H9 (cell line): ENCODE results near the gene MYO18A. TPM values are rescaled to one million over a fixed set of nuclear protein-coding genes. Genes with fewer than 3 reads are reported as not detected.

Experiments
- DNase-seq: peaks from one replicate; pipeline ENCODE4 v3.0.0-alpha.2; 2017
- H2AFZ ChIP-seq: one replicate; pipeline ENCODE4 v1.6.1; 2013; ENCODE audit warnings: mild to moderate bottlenecking, low read length, control low read depth, moderate library complexity
- H2AK5ac ChIP-seq: 2 replicates; pipeline ENCODE4 v1.6.1; 2013; ENCODE audit warnings: low read length, control low read depth, mixed read lengths; ENCODE audit not compliant: insufficient read length
- H2BK120ac ChIP-seq: one replicate; pipeline ENCODE4 v1.6.1; 2013; ENCODE audit warnings: low read depth, mild to moderate bottlenecking, low read length, control low read depth, inconsistent platforms; ENCODE audit not compliant: poor library complexity, severe bottlenecking
- H2BK12ac ChIP-seq: 2 replicates; pipeline ENCODE4 v1.6.1; 2013; ENCODE audit warnings: low read length, control low read depth, mixed read lengths, low read depth; ENCODE audit not compliant: insufficient read length
- H2BK15ac ChIP-seq: 2 replicates; pipeline ENCODE4 v1.6.1; 2013; ENCODE audit warnings: low read depth, low read length, control low read depth
- H2BK20ac ChIP-seq: one replicate; pipeline ENCODE4 v1.6.1; 2013; ENCODE audit warnings: low read depth, mild to moderate bottlenecking, low read length, control low read depth, inconsistent platforms; ENCODE audit not compliant: poor library complexity, severe bottlenecking
- H2BK5ac ChIP-seq: 2 replicates; pipeline ENCODE4 v1.6.1; 2013; ENCODE audit warnings: low read length, control low read depth, mixed read lengths; ENCODE audit not compliant: insufficient read length
- H3K14ac ChIP-seq: 2 replicates; pipeline ENCODE4 v1.6.1; 2013; ENCODE audit warnings: low read length, control low read depth; ENCODE audit not compliant: insufficient read depth
- H3K18ac ChIP-seq: 2 replicates; pipeline ENCODE4 v1.6.1; 2013; ENCODE audit warnings: low read depth, mild to moderate bottlenecking, mixed read lengths, low read length, control low read depth; ENCODE audit not compliant: insufficient read length
- H3K23ac ChIP-seq: 2 replicates; pipeline ENCODE4 v1.6.1; 2013; ENCODE audit warnings: low read length, control low read depth, mixed read lengths, low read depth; ENCODE audit not compliant: insufficient read length
- H3K23me2 ChIP-seq: 2 replicates; pipeline ENCODE4 v1.6.1; 2013; ENCODE audit warnings: low read depth, mild to moderate bottlenecking, mixed read lengths, low read length, control low read depth; ENCODE audit not compliant: insufficient read length, poor library complexity, severe bottlenecking
- H3K27ac ChIP-seq: 2 replicates; pipeline ENCODE4 v1.5.1; 2013; ENCODE audit warnings: low read length, control low read depth, mixed read lengths, low read depth; ENCODE audit not compliant: insufficient read length
- H3K27me3 ChIP-seq: 2 replicates; pipeline ENCODE4 v1.6.1; 2013; ENCODE audit warnings: low read length, control low read depth, inconsistent platforms; ENCODE audit not compliant: insufficient read depth
- H3K4ac ChIP-seq: 2 replicates; pipeline ENCODE4 v1.6.1; 2013; ENCODE audit warnings: low read depth, mild to moderate bottlenecking, control low read depth, inconsistent platforms, low read length, moderate library complexity
- H3K4me1 ChIP-seq: 2 replicates; pipeline ENCODE4 v1.6.1; 2013; ENCODE audit warnings: low read length, control low read depth, inconsistent platforms; ENCODE audit not compliant: insufficient read depth
- H3K4me2 ChIP-seq: 2 replicates; pipeline ENCODE4 v1.6.1; 2013; ENCODE audit warnings: low read length, control low read depth, mixed read lengths; ENCODE audit not compliant: insufficient read length, insufficient read depth
- H3K56ac ChIP-seq: 2 replicates; pipeline ENCODE4 v1.6.1; 2013; ENCODE audit warnings: low read depth, mild to moderate bottlenecking, mixed read lengths, low read length, control low read depth; ENCODE audit not compliant: insufficient read length
- H3K79me1 ChIP-seq: 2 replicates; pipeline ENCODE4 v1.6.1; 2013; ENCODE audit warnings: low read depth, mild to moderate bottlenecking, moderate library complexity, low read length, control low read depth, inconsistent platforms; ENCODE audit not compliant: insufficient read depth, poor library complexity, severe bottlenecking
- H3K79me2 ChIP-seq: 2 replicates; pipeline ENCODE4 v1.6.1; 2013; ENCODE audit warnings: low read length, control low read depth, inconsistent platforms; ENCODE audit not compliant: insufficient read depth
- H3K9ac ChIP-seq: 2 replicates; pipeline ENCODE4 v1.6.1; 2013; ENCODE audit warnings: low read length, control low read depth, mixed read lengths; ENCODE audit not compliant: insufficient read length; ENCODE audit errors: extremely low read depth
- H3K9me3 ChIP-seq: one replicate; pipeline ENCODE4 v1.6.1; 2013; ENCODE audit warnings: low read depth, low read length, inconsistent platforms; ENCODE audit not compliant: control insufficient read depth
- H3T11ph ChIP-seq: one replicate; pipeline ENCODE4 v1.6.1; 2013; ENCODE audit warnings: mild to moderate bottlenecking, low read length, control low read depth, inconsistent platforms
- H4K20me1 ChIP-seq: one replicate; pipeline ENCODE4 v1.6.1; 2013; ENCODE audit not compliant: control insufficient read depth, insufficient read length, insufficient read depth
- H4K5ac ChIP-seq: 2 replicates; pipeline ENCODE4 v1.6.1; 2013; ENCODE audit warnings: low read depth, mild to moderate bottlenecking, mixed read lengths, low read length, control low read depth; ENCODE audit not compliant: insufficient read length
- H4K8ac ChIP-seq: replicated peaks from 2 replicates; pipeline ENCODE4 v1.6.1; 2013; ENCODE audit warnings: low read length, control low read depth, mixed read lengths, low read depth; ENCODE audit not compliant: insufficient read length
- H4K91ac ChIP-seq: 2 replicates; pipeline ENCODE4 v1.6.1; 2013; ENCODE audit warnings: low read depth, mild to moderate bottlenecking, moderate library complexity, mixed read lengths, low read length, control low read depth; ENCODE audit not compliant: insufficient read length
- H3K27ac Mint-ChIP-seq, 3 experiments: 2 replicates in 2 of 3; 3 replicates in 1 of 3; pipeline ENCODE4 v1.8.0; 2020 to 2021; ENCODE audit warnings: mixed read lengths in 3 of 3, mild to moderate bottlenecking in 1 of 3, moderate library complexity in 1 of 3
- H3K27me3 Mint-ChIP-seq: 2 replicates; pipeline ENCODE4 v1.8.0; 2021; ENCODE audit warnings: low read depth, mild to moderate bottlenecking, moderate library complexity, mixed read lengths
- H3K36me3 Mint-ChIP-seq, 3 experiments: 2 replicates in 2 of 3; 3 replicates in 1 of 3; pipeline ENCODE4 v1.8.0; 2020 to 2021; ENCODE audit warnings: low read depth in 3 of 3, mixed read lengths in 3 of 3; ENCODE audit not compliant: insufficient read depth in 1 of 3
- H3K4me1 Mint-ChIP-seq, 2 experiments: 2 replicates each; pipeline ENCODE4 v1.8.0; 2020; ENCODE audit warnings: mixed read lengths in 2 of 2
- H3K4me3 Mint-ChIP-seq, 2 experiments: 2 replicates in 1 of 2; 3 replicates in 1 of 2; pipeline ENCODE4 v1.8.0; 2020 to 2021; ENCODE audit warnings: mild to moderate bottlenecking in 2 of 2, mixed read lengths in 2 of 2, moderate library complexity in 1 of 2
- H3K9me3 Mint-ChIP-seq, 2 experiments: 2 replicates in 1 of 2; 3 replicates in 1 of 2; pipeline ENCODE4 v1.8.0; 2020; ENCODE audit warnings: mild to moderate bottlenecking in 2 of 2, mixed read lengths in 2 of 2, moderate library complexity in 1 of 2
- WGBS: extraction: QIAGEN DNeasy Blood & Tissue Kit; methylation state at CpG from one replicate; pipeline ENCODE4 v1.1.7; 2013; ENCODE audit warnings: missing lambda C conversion rate, low lambda C conversion rate, mixed read lengths; ENCODE audit not compliant: insufficient read length; ENCODE audit errors: extremely low coverage; 5-methylcytosine and 5-hydroxymethylcytosine counted together
- total RNA-seq: library from RNA; stranded (reverse); gene quantifications from 2 replicates; pipeline ENCODE4 v1.2.1, GENCODE V29; 2021
- TF ChIP-seq, protein P1 (sequence below): fragments of 200-600 bp; sonication (generic); conservative IDR thresholded peaks from 3 replicates; pipeline ENCODE4 v1.8.0; 2021; ENCODE audit warnings: antibody characterized with exemption, mild to moderate bottlenecking

Gene MYO18A
- total RNA-seq, 1 experiment from 2014 or later: 21.6 TPM

GRCh38 chr17:29069526-29070041 is 110.6 kb downstream of the MYO18A start:
- Histone ChIP-seq H2BK5ac (no peak overlapping the region), H3K18ac (no peak overlapping the region), H3T11ph (no peak overlapping the region), H2AFZ (no peak overlapping the region), H2BK120ac (no peak overlapping the region), H3K23me2 (no peaks in the 10 kb centered on the region), H2BK12ac (no peak overlapping the region), H3K79me1 (no peaks in the 10 kb centered on the region), H2BK20ac (no peak overlapping the region), H3K4me2 (no peak overlapping the region), H4K8ac (no peak overlapping the region), H3K27ac (no peak overlapping the region), H3K27me3 (no peaks in the 10 kb centered on the region), H2BK15ac (no peak overlapping the region), H4K91ac (no peak overlapping the region), H3K4me1 (peaks cover 4% of the 10 kb centered on the region; the same call in 1 of the 2 replicates), H3K14ac (no peak overlapping the region), H4K5ac (no peak overlapping the region), H3K4ac (no peak overlapping the region), H3K9ac (no peak overlapping the region), H3K9me3 (no peaks in the 10 kb centered on the region), H3K56ac (no peak overlapping the region), H2AK5ac (no peak overlapping the region), H3K79me2 (no peaks in the 10 kb centered on the region), H3K23ac (no peak overlapping the region), H4K20me1 (no peaks in the 10 kb centered on the region)
- Mint-ChIP-seq H3K9me3 (no peaks in the 10 kb centered on the region), H3K4me3 (no peak overlapping the region), H3K27ac (peak overlapping the region in 1 of 3 experiments; percentile 68; a peak in 1 of 7 replicates), H3K27me3 (no peaks in the 10 kb centered on the region; the same call in 1 of the 2 replicates), H3K4me1 (peaks cover 43 to 56% of the 10 kb centered on the region in 2 experiments), H3K36me3 (no peaks in the 10 kb centered on the region; a peak in 1 of 7 replicates)
- TF ChIP-seq, protein P1, sequence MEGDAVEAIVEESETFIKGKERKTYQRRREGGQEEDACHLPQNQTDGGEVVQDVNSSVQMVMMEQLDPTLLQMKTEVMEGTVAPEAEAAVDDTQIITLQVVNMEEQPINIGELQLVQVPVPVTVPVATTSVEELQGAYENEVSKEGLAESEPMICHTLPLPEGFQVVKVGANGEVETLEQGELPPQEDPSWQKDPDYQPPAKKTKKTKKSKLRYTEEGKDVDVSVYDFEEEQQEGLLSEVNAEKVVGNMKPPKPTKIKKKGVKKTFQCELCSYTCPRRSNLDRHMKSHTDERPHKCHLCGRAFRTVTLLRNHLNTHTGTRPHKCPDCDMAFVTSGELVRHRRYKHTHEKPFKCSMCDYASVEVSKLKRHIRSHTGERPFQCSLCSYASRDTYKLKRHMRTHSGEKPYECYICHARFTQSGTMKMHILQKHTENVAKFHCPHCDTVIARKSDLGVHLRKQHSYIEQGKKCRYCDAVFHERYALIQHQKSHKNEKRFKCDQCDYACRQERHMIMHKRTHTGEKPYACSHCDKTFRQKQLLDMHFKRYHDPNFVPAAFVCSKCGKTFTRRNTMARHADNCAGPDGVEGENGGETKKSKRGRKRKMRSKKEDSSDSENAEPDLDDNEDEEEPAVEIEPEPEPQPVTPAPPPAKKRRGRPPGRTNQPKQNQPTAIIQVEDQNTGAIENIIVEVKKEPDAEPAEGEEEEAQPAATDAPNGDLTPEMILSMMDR: no peak
- no CpG with 5 or more reads among the region's 19 CpGs for WGBS
- peak; percentile 77 for DNase-seq
